Mammary epithelial cell (primary cell): Measurements from ENCODE around the gene VAV3.

Experiments
- EZH2 ChIP-seq: IDR thresholded peaks from 2 replicates; pipeline ENCODE4 v1.6.1; 2012; ENCODE audit warnings: low read length, inconsistent platforms, borderline replicate concordance
- TF ChIP-seq, protein P1 (sequence below), 2 donors: IDR thresholded peaks in 1 of 2; conservative IDR thresholded peaks in 1 of 2; 2 replicates each; pipeline ENCODE4 v1.5.1; 2011 to 2012; ENCODE audit warnings: inconsistent platforms in 2 of 2, low read length in 2 of 2, mild to moderate bottlenecking in 2 of 2, control low read depth in 1 of 2, low read depth in 1 of 2; ENCODE audit not compliant: insufficient read depth in 1 of 2; ENCODE audit errors: extremely low read depth in 1 of 2

DNA sequence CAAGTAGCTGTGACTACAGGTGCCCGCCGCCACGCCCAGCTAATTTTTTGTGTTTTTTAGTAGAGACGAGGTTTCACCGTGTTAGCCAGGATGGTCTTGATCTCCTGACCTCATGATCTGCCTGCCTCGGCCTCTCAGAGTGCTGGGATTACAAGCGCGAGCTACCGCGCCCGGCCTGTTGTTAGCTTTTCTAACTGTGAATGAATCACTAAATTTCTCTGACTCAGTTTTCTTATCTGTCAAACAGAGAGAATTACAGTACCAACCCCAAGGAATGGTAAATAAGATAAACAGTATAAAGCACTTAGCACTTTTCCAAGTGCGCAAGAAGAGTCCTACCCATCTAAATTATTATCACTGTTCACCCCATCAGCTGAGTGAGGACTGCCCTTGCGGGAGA, 193.6 kb downstream of the VAV3 start:
- TF ChIP-seq, protein P1, sequence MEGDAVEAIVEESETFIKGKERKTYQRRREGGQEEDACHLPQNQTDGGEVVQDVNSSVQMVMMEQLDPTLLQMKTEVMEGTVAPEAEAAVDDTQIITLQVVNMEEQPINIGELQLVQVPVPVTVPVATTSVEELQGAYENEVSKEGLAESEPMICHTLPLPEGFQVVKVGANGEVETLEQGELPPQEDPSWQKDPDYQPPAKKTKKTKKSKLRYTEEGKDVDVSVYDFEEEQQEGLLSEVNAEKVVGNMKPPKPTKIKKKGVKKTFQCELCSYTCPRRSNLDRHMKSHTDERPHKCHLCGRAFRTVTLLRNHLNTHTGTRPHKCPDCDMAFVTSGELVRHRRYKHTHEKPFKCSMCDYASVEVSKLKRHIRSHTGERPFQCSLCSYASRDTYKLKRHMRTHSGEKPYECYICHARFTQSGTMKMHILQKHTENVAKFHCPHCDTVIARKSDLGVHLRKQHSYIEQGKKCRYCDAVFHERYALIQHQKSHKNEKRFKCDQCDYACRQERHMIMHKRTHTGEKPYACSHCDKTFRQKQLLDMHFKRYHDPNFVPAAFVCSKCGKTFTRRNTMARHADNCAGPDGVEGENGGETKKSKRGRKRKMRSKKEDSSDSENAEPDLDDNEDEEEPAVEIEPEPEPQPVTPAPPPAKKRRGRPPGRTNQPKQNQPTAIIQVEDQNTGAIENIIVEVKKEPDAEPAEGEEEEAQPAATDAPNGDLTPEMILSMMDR (conservative IDR thresholded peaks at IDR 0.05 in 1 of 2, IDR thresholded peaks at IDR 0.05 in 1 of 2; ENCODE audit: extremely low read depth in 1 of 2, insufficient read depth in 1 of 2, low read depth in 1 of 2, low read length in 2 of 2): no peak
- TF ChIP-seq EZH2: no peak
